K562 (cell line): Measurements from ENCODE around the gene GTPBP1. TPM values are rescaled to one million over a fixed set of nuclear protein-coding genes. Genes with fewer than 3 reads are reported as not detected.

ENCODE experiments used
- ATAC-seq: fragments of 200-7000 bp; cut with Tn5 transposase; 3 replicates; pipeline ENCODE4 v1.9.1; 2020; ENCODE audit warnings: moderate library complexity
- BruUV-seq: library from RNA; stranded (reverse); fragments of 400-500 nt; replicated peaks from 2 replicates; lab custom pipeline; 2021; lab: Mats Ljungman, UMichigan
- CTCF ChIA-PET: fragments of 300-600 bp; formaldehyde crosslinking; extraction: SDS; loops from one replicate; lab custom pipeline; 2021; ENCODE audit warnings: low intra/inter-chr PET ratio; lab: Yijun Ruan, JAX
- POLR2A ChIA-PET: fragments of 300-600, 350-650 bp; sonication (Branson Sonifier 250); formaldehyde crosslinking; extraction: SDS; loops from one replicate; lab custom pipeline; 2021; ENCODE audit warnings: antibody characterized with exemption, inconsistent platforms; lab: Yijun Ruan, JAX
- DNase-seq, 4 experiments: peaks; one replicate each; pipeline versions ENCODE4 v3.0.0 to v3.0.0-alpha.2; 2011 to 2018; ENCODE audit warnings: low spot score in 3 of 4, mixed read lengths in 3 of 4; ENCODE audit errors: extremely low read depth in 1 of 4
- FAIRE-seq: peaks from 2 replicates; lab custom pipeline; 2011; peaks lifted over from hg19 to GRCh38; lab: Jason Lieb, UNC
- H2AFZ ChIP-seq: 2 replicates; pipeline ENCODE4 v1.6.0; 2011; ENCODE audit warnings: low read depth, low read length, control low read depth, inconsistent platforms
- H3K27ac ChIP-seq: fragments of 200-600 bp; 3 replicates; pipeline ENCODE4 v1.8.0; 2011; ENCODE audit warnings: low read depth, mild to moderate bottlenecking, control low read depth, inconsistent platforms, low read length, moderate library complexity, mixed read lengths; ENCODE audit errors: extremely low read depth
- H3K27me3 ChIP-seq, 2 experiments: fragments of 300-600 bp in 1 of 2; 2 replicates in 1 of 2; 3 replicates in 1 of 2; pipeline versions ENCODE4 v1.6.0 to v1.8.0; 2011; ENCODE audit warnings: inconsistent platforms in 2 of 2, low read length in 2 of 2, mild to moderate bottlenecking in 1 of 2, mixed read lengths in 1 of 2, moderate library complexity in 1 of 2; ENCODE audit not compliant: control insufficient read depth in 2 of 2, insufficient read depth in 2 of 2
- H3K36me3 ChIP-seq: fragments of 300-600 bp; 3 replicates; pipeline ENCODE4 v1.8.0; 2011; ENCODE audit warnings: mild to moderate bottlenecking, low read length, inconsistent platforms; ENCODE audit not compliant: control insufficient read depth, insufficient read depth
- H3K4me1 ChIP-seq, 2 experiments: fragments of 200-600 bp in 1 of 2; replicated peaks in 1 of 2; 2 replicates in 1 of 2; 3 replicates in 1 of 2; pipeline versions ENCODE4 v1.5.1 to v1.8.0; 2011; ENCODE audit warnings: inconsistent platforms in 2 of 2, low read length in 2 of 2, mild to moderate bottlenecking in 1 of 2, mixed read lengths in 1 of 2, moderate library complexity in 1 of 2; ENCODE audit not compliant: control insufficient read depth in 2 of 2, insufficient read depth in 2 of 2
- H3K4me2 ChIP-seq: 2 replicates; pipeline ENCODE4 v1.6.1; 2011; ENCODE audit warnings: low read length, control low read depth, inconsistent platforms, mixed read lengths; ENCODE audit not compliant: insufficient read depth
- H3K4me3 ChIP-seq: fragments of 200-600 bp; sonication (generic), shearing (Covaris generic); 2 replicates; pipeline ENCODE4 v1.5.1; 2016; ENCODE audit warnings: control low read depth, inconsistent platforms
- H3K79me2 ChIP-seq: fragments of 200-600 bp; 3 replicates; pipeline ENCODE4 v1.8.0; 2011; ENCODE audit warnings: low read length, inconsistent platforms; ENCODE audit not compliant: control insufficient read depth, insufficient read depth
- H3K9ac ChIP-seq, 2 experiments: 2 replicates each; pipeline versions ENCODE4 v1.6.0 to v1.6.1; 2011; ENCODE audit warnings: low read depth in 2 of 2, low read length in 2 of 2, control low read depth in 1 of 2, inconsistent platforms in 1 of 2, mild to moderate bottlenecking in 1 of 2, mixed read lengths in 1 of 2; ENCODE audit not compliant: insufficient read depth in 1 of 2
- H3K9me1 ChIP-seq: one replicate; pipeline ENCODE4 v1.6.0; 2011; ENCODE audit warnings: inconsistent platforms, mild to moderate bottlenecking, low read length, moderate library complexity; ENCODE audit not compliant: control insufficient read depth, insufficient read depth
- H3K9me3 ChIP-seq: replicated peaks from 2 replicates; pipeline ENCODE4 v1.5.1; 2011; ENCODE audit warnings: low read depth, low read length, inconsistent platforms; ENCODE audit not compliant: control insufficient read depth, insufficient read depth
- H4K20me1 ChIP-seq: replicated peaks from 2 replicates; pipeline ENCODE4 v1.6.1; 2011; ENCODE audit warnings: low read length, inconsistent platforms, mixed read lengths; ENCODE audit not compliant: control insufficient read depth, insufficient read depth
- POLR3G ChIP-seq: IDR thresholded peaks from 2 replicates; pipeline ENCODE4 v1.6.1; 2011; ENCODE audit not compliant: insufficient read length, insufficient replicate concordance; ENCODE audit errors: extremely low read depth
- WGBS: fragments of 100-300 bp; shearing (Covaris generic); methylation state at CpG from one replicate; pipeline ENCODE4 v1.1.6; 2016; ENCODE audit warnings: low coverage, mixed read lengths; ENCODE audit not compliant: insufficient coverage; ENCODE audit errors: missing lambda C conversion rate; 5-methylcytosine and 5-hydroxymethylcytosine counted together
- in situ Hi-C: fragments of 300-500 bp; cut with MboI; formaldehyde crosslinking; loops from 4 replicates; pipeline ENCODE4 v1.15.0; 2018; ENCODE audit warnings: inconsistent platforms, mixed read lengths
- intact Hi-C: fragments of 100-400 bp; cut with micrococcal nuclease; formaldehyde crosslinking; loops from 2 replicates; pipeline ENCODE4 v1.14.2; 2022
- polyA plus RNA-seq, 8 experiments: library from polyadenylated mRNA; depleted of rRNA in 4 of 8; stranded (reverse) in 5 of 8; unstranded in 3 of 8; fragments of >200 nt; fragmentation: Nextera tagmentation in 2 of 8; fragmentation: Illumina TruSeq in 1 of 8; extraction: Ambion mirVana in 2 of 8; extraction: Trizol in 1 of 8; gene quantifications; 2 replicates each; pipeline versions ENCODE4 v1.2.1 to v1.2.3, GENCODE V29; 2011 to 2014; ENCODE audit warnings: inconsistent platforms in 1 of 8, missing spikeins in 1 of 8
- total RNA-seq, 7 experiments: library from RNA; depleted of rRNA in 6 of 7; stranded (reverse); fragments of >200 nt in 6 of 7; fragmentation: Illumina TruSeq in 2 of 7; extraction: Trizol in 2 of 7; gene quantifications; 2 replicates each; pipeline versions ENCODE4 v1.2.1 to v1.2.3, GENCODE V29; 2011 to 2021; ENCODE audit warnings: low replicate concordance in 1 of 7
- TF ChIP-seq, protein P1 (sequence below): sonication (generic); formaldehyde crosslinking; IDR thresholded peaks from 2 replicates; pipeline ENCODE4 v1.8.1; 2022; ENCODE audit warnings: missing genetic modification reagents

The GTPBP1 gene
- total and polyA plus RNA-seq, 9 of the 15 experiments (the other 6 are each of a cell fraction or from before 2014, with no cell fraction given), result 0.83 to 53.2 (median 23.3) TPM

DNA sequence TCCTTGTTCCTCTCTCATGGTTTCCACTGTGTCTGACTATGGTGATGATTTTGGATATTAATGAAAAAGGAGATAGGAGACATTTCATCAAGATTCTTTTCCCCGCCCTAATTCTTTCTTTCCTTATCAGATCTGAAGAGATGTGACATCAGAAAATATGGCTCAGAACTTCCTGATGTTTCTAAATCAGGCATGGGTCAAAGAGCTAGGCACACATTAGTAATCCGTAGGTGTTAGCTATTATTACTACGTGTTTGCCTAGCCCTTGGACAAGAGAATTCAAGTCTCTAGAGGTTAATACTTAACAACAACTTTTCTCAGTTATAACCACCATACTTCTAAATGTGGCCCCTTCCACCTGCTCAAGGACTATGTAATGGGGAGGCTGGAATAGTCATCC is 10.8 kb upstream of the GTPBP1 start:
- no peak overlapping the region for H3K9ac ChIP-seq
- no peak overlapping the region for H3K27ac ChIP-seq
- intact Hi-C loops (no loop called here), in situ Hi-C loops (no loop called here)
- TF ChIP-seq POLR3G, result no peak
- TF ChIP-seq, protein P1, sequence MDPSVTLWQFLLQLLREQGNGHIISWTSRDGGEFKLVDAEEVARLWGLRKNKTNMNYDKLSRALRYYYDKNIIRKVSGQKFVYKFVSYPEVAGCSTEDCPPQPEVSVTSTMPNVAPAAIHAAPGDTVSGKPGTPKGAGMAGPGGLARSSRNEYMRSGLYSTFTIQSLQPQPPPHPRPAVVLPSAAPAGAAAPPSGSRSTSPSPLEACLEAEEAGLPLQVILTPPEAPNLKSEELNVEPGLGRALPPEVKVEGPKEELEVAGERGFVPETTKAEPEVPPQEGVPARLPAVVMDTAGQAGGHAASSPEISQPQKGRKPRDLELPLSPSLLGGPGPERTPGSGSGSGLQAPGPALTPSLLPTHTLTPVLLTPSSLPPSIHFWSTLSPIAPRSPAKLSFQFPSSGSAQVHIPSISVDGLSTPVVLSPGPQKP (CRISPR knock-in tag), result no peak
- peaks cover 54% of the 10 kb centered on the region for H3K36me3 ChIP-seq
- no peak overlapping the region for H2AFZ ChIP-seq
- H3K9me3 ChIP-seq, result no peaks in the 10 kb centered on the region
- H3K79me2 ChIP-seq, result peaks cover 74% of the 10 kb centered on the region
- no peak overlapping the region for H3K4me2 ChIP-seq
- no peak overlapping the region for H3K4me3 ChIP-seq
- peaks cover 23 to 41% of the 10 kb centered on the region in 2 experiments; a peak in 4 of 5 replicates for H3K4me1 ChIP-seq
- H3K9me1 ChIP-seq, result peaks cover 3% of the 10 kb centered on the region
- FAIRE-seq (no peak), DNase-seq (no peak), ATAC-seq (no peak)
- WGBS, result 59% methylated on average over 3 of the region's 3 CpGs
- CTCF ChIA-PET, result no interaction called here
- H3K27me3 ChIP-seq, result no peaks in the 10 kb centered on the region
- POLR2A ChIA-PET, result interaction anchor here (0.7 to 1.7 kb wide), 3 partner anchors 11 to 398 kb away, joined by 3 to 8 read pairs (median 4); partner anchors contain the start of genes GTPBP1 and TOMM22
- H4K20me1 ChIP-seq, result no peaks in the 10 kb centered on the region; the same call in 1 of the 2 replicates
- no TSS peak for BruUV-seq
